Endothelial cell of umbilical vein (primary cell): ENCODE data around the gene MYO7B. TPM values are rescaled to one million over a fixed set of nuclear protein-coding genes. Genes with fewer than 3 reads are reported as not detected.

Experiments
- BruUV-seq: library from RNA; stranded (reverse); fragments of 400-500 nt; replicated peaks from 2 replicates; lab custom pipeline; 2021; lab: Mats Ljungman, UMichigan
- CTCF ChIA-PET: fragments of 300-600, 350-600 bp; sonication (Branson Sonifier 250); formaldehyde crosslinking; loops from one replicate; lab custom pipeline; 2021; ENCODE audit warnings: antibody characterized with exemption, inconsistent platforms; lab: Charles Lee
- POLR2A ChIA-PET: fragments of 300-600, 350-600 bp; sonication (Branson Sonifier 250); formaldehyde crosslinking; loops from one replicate; lab custom pipeline; 2021; ENCODE audit warnings: antibody characterized with exemption, inconsistent platforms; lab: Charles Lee
- DNase-seq: peaks from one replicate; pipeline ENCODE4 v3.0.0-alpha.2; 2011; ENCODE audit warnings: low read depth, low spot score
- FAIRE-seq: peaks from 2 replicates; lab custom pipeline; 2011; peaks lifted over from hg19 to GRCh38; lab: Jason Lieb, UNC
- H2AFZ ChIP-seq: 2 replicates; pipeline ENCODE4 v1.6.0; 2012; ENCODE audit warnings: low read depth, low read length, control low read depth, inconsistent platforms
- H3K27ac ChIP-seq: 2 replicates; pipeline ENCODE4 v1.5.1; 2011; ENCODE audit warnings: low read depth, mild to moderate bottlenecking, control low read depth, low read length, moderate library complexity; ENCODE audit not compliant: insufficient read depth
- H3K27me3 ChIP-seq, 2 experiments: 2 replicates each; pipeline versions ENCODE4 v1.6.0 to v1.6.1; 2011; ENCODE audit warnings: low read length in 2 of 2, mixed read lengths in 1 of 2; ENCODE audit not compliant: control insufficient read depth in 2 of 2, insufficient read depth in 2 of 2
- H3K36me3 ChIP-seq, 2 experiments: 2 replicates in 1 of 2; 3 replicates in 1 of 2; pipeline ENCODE4 v1.5.1; 2011; ENCODE audit warnings: low read length in 2 of 2, mild to moderate bottlenecking in 1 of 2, moderate library complexity in 1 of 2; ENCODE audit not compliant: control insufficient read depth in 2 of 2, insufficient read depth in 2 of 2; ENCODE audit errors: extremely low read depth in 1 of 2
- H3K4me1 ChIP-seq: 3 replicates; pipeline ENCODE4 v1.5.1; 2011; ENCODE audit warnings: mild to moderate bottlenecking, low read length; ENCODE audit not compliant: control insufficient read depth, insufficient read depth; ENCODE audit errors: extremely low read depth
- H3K4me2 ChIP-seq: 2 replicates; pipeline ENCODE4 v1.6.1; 2011; ENCODE audit warnings: low read length, control low read depth, mixed read lengths; ENCODE audit not compliant: insufficient read depth
- H3K4me3 ChIP-seq, 3 experiments: fragments of 200-600 bp in 1 of 3; sonication (generic), shearing (Covaris generic) in 1 of 3; replicated peaks in 1 of 3; 2 replicates each; pipeline ENCODE4 v1.5.1; 2011 to 2016; ENCODE audit warnings: control low read depth in 3 of 3, low read length in 3 of 3, mild to moderate bottlenecking in 2 of 3, inconsistent platforms in 1 of 3, low read depth in 1 of 3, moderate library complexity in 1 of 3; ENCODE audit not compliant: insufficient read depth in 1 of 3
- H3K79me2 ChIP-seq: 2 replicates; pipeline ENCODE4 v1.6.0; 2012; ENCODE audit warnings: low read length, inconsistent platforms; ENCODE audit not compliant: control insufficient read depth, insufficient read depth
- H3K9ac ChIP-seq: replicated peaks from 2 replicates; pipeline ENCODE3; 2011; ENCODE audit warnings: low read length, control low read depth; ENCODE audit not compliant: insufficient read depth; ENCODE audit errors: extremely low read depth
- H3K9me1 ChIP-seq: replicated peaks from 3 replicates; pipeline ENCODE4 v1.6.0; 2011; ENCODE audit warnings: mild to moderate bottlenecking, low read length; ENCODE audit not compliant: control insufficient read depth, insufficient read depth; ENCODE audit errors: extremely low read depth
- H3K9me3 ChIP-seq: replicated peaks from 2 replicates; pipeline ENCODE4 v1.5.1; 2012; ENCODE audit warnings: low read length, inconsistent platforms; ENCODE audit not compliant: control insufficient read depth, insufficient read depth
- H4K20me1 ChIP-seq: replicated peaks from 2 replicates; pipeline ENCODE3; 2011; ENCODE audit warnings: mild to moderate bottlenecking, low read length; ENCODE audit not compliant: control insufficient read depth, insufficient read depth; ENCODE audit errors: extremely low read depth
- CTCF ChIP-seq, 2 donors: IDR thresholded peaks; 1 replicate in 1 of 2; 2 replicates in 1 of 2; pipeline ENCODE4 v1.5.1; 2011; ENCODE audit warnings: low read length in 2 of 2, mild to moderate bottlenecking in 2 of 2, moderate library complexity in 2 of 2, control low read depth in 1 of 2, inconsistent platforms in 1 of 2, low read depth in 1 of 2; ENCODE audit not compliant: insufficient read depth in 1 of 2; ENCODE audit errors: extremely low read depth in 1 of 2
- EZH2 ChIP-seq: IDR thresholded peaks from 2 replicates; pipeline ENCODE4 v1.6.1; 2012; ENCODE audit warnings: borderline replicate concordance, low read depth, mild to moderate bottlenecking, moderate library complexity, low read length, inconsistent platforms; ENCODE audit not compliant: severe bottlenecking
- FOS ChIP-seq: IDR thresholded peaks from 2 replicates; pipeline ENCODE4 v1.6.1; 2011; ENCODE audit warnings: mild to moderate bottlenecking, low read length, moderate library complexity, borderline replicate concordance; ENCODE audit not compliant: insufficient read depth
- GATA2 ChIP-seq: IDR thresholded peaks from 2 replicates; pipeline ENCODE4 v1.7.0; 2011; ENCODE audit warnings: low read depth, mild to moderate bottlenecking, moderate library complexity, mixed read lengths, low read length; ENCODE audit not compliant: insufficient read length, insufficient read depth
- JUN ChIP-seq: IDR thresholded peaks from 2 replicates; pipeline ENCODE4 v1.6.1; 2011; ENCODE audit warnings: borderline replicate concordance, low read depth; ENCODE audit not compliant: insufficient read length, insufficient read depth
- MAX ChIP-seq: IDR thresholded peaks from 2 replicates; pipeline ENCODE4 v1.6.1; 2011; ENCODE audit not compliant: insufficient read depth, insufficient read length
- MYC ChIP-seq: IDR thresholded peaks from one replicate; pipeline ENCODE4 v1.6.1; 2011; ENCODE audit warnings: mild to moderate bottlenecking, low read depth, low read length
- POLR2A ChIP-seq: IDR thresholded peaks from 2 replicates; pipeline ENCODE4 v1.6.1; 2012; ENCODE audit warnings: low read depth, mild to moderate bottlenecking, control low read depth, low read length
- POLR2AphosphoS5 ChIP-seq: IDR thresholded peaks from 2 replicates; pipeline ENCODE4 v1.6.1; 2012; ENCODE audit warnings: low read depth, mild to moderate bottlenecking, control low read depth, low read length, moderate library complexity; ENCODE audit not compliant: insufficient read depth
- dilution Hi-C: fragments of 300-500 bp; cut with MboI; formaldehyde crosslinking; loops from one replicate; pipeline ENCODE4 v1.15.0; 2019; ENCODE audit warnings: low sequenced_read_pairs; ENCODE audit not compliant: extremely low pct_ligation_motif_present
- intact Hi-C: fragments of 100-400 bp; cut with micrococcal nuclease; formaldehyde crosslinking; loops from one replicate; pipeline ENCODE4 v1.10.0; 2022
- polyA plus RNA-seq, 4 experiments: library from polyadenylated mRNA; depleted of rRNA in 3 of 4; stranded (reverse) in 3 of 4; unstranded in 1 of 4; fragments of >200 nt; gene quantifications; 2 replicates each; pipeline versions ENCODE4 v1.2.1 to v1.2.3, GENCODE V29; 2011 to 2012; ENCODE audit warnings: missing spikeins in 1 of 4
- total RNA-seq: library from RNA; stranded (reverse); gene quantifications from 2 replicates; pipeline ENCODE4 v1.2.3, GENCODE V29; 2021

The MYO7B gene
- total and polyA plus RNA-seq, 2 donors (not counting 3 experiments of a cell fraction or from before 2014, with no cell fraction given) = 0.17 TPM; not detected in 1

GRCh38 chr2:127490283-127490682 lies 45.2 kb upstream of the MYO7B start:
- DNase-seq (no peak), FAIRE-seq (no peak)
- Histone ChIP-seq H3K4me1 (no peaks in the 10 kb centered on the region), H3K4me3 (no peak overlapping the region), H3K9ac (no peak overlapping the region), H3K9me1 (no peaks in the 10 kb centered on the region), H3K36me3 (peaks cover 27 to 52% of the 10 kb centered on the region in 2 experiments), H2AFZ (no peak overlapping the region), H4K20me1 (no peaks in the 10 kb centered on the region), H3K79me2 (no peaks in the 10 kb centered on the region), H3K27me3 (no peaks in the 10 kb centered on the region), H3K27ac (no peak overlapping the region), H3K9me3 (no peaks in the 10 kb centered on the region), H3K4me2 (no peak overlapping the region)
- intact Hi-C loops (no loop called here), dilution Hi-C loops (no loop called here)
- TF ChIP-seq JUN (no peak), CTCF (IDR thresholded peaks at IDR 0.05; ENCODE audit: extremely low read depth in 1 of 2, insufficient read depth in 1 of 2, low read depth in 1 of 2, low read length in 2 of 2) (no peak), POLR2AphosphoS5 (no peak), EZH2 (no peak), POLR2A (no peak), MYC (no peak), GATA2 (no peak), FOS (no peak), MAX (no peak)
- BruUV-seq = no TSS peak
- ChIA-PET POLR2A (no interaction called here), CTCF (interaction anchor here (1.1 kb wide), 1 partner anchor 101 kb away, joined by 3 read pairs; no protein-coding TSS in a partner anchor)
